ENCODE measurements around the gene RPL10.

GRCh38 chrX:154439841-154440240 lies 41.7 kb downstream of the RPL10 start:
- TF ChIP-seq CTCF (IDR thresholded peaks at IDR 0.05) (no peak), EP300 (IDR thresholded peaks at IDR 0.05) (no peak), POLR2A (IDR thresholded peaks at IDR 0.05) (no peak)

Measured in tibial nerve (tissue), 4 donors.